D721Med (cell line): Measurements from ENCODE around the gene SPATA4.
A peak's percentile ranks its signal among the peaks of the same experiment; 100 is the strongest.

ENCODE experiments used
- DNase-seq: peaks from one replicate; pipeline ENCODE4 v3.0.0; 2011; ENCODE audit warnings: low spot score; ENCODE audit not compliant: insufficient read length
- FAIRE-seq: peaks from 2 replicates; lab custom pipeline; 2011; peaks lifted over from hg19 to GRCh38; lab: Jason Lieb, UNC
- TF ChIP-seq, protein P1 (sequence below): IDR thresholded peaks from 2 replicates; pipeline ENCODE4 v1.5.1; 2012; ENCODE audit warnings: mild to moderate bottlenecking, control low read depth; ENCODE audit not compliant: insufficient read depth; ENCODE audit errors: missing control alignments

Gene SPATA4

DNA sequence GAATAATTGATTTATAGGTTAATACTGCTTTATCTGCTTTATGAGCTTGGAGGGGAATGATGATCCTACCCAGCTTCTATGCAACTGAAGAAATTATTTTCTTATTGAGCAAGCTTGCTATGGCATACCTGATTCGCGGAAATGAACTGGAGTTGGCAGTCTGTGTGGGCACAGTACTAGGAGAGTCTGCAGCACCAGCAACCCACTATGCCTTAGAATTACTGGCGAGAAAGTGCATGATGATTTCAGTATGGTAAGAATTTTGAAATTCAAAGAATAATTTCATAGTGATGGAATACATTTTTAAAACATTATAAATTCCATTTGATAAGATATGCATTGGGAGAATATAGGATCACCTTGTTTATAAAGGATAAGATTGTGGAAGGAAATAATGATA lies 32.3 kb downstream of the SPATA4 start:
- TF ChIP-seq, protein P1, sequence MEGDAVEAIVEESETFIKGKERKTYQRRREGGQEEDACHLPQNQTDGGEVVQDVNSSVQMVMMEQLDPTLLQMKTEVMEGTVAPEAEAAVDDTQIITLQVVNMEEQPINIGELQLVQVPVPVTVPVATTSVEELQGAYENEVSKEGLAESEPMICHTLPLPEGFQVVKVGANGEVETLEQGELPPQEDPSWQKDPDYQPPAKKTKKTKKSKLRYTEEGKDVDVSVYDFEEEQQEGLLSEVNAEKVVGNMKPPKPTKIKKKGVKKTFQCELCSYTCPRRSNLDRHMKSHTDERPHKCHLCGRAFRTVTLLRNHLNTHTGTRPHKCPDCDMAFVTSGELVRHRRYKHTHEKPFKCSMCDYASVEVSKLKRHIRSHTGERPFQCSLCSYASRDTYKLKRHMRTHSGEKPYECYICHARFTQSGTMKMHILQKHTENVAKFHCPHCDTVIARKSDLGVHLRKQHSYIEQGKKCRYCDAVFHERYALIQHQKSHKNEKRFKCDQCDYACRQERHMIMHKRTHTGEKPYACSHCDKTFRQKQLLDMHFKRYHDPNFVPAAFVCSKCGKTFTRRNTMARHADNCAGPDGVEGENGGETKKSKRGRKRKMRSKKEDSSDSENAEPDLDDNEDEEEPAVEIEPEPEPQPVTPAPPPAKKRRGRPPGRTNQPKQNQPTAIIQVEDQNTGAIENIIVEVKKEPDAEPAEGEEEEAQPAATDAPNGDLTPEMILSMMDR, result no peak
- no peak for FAIRE-seq
- DNase-seq, result no peak

DNA sequence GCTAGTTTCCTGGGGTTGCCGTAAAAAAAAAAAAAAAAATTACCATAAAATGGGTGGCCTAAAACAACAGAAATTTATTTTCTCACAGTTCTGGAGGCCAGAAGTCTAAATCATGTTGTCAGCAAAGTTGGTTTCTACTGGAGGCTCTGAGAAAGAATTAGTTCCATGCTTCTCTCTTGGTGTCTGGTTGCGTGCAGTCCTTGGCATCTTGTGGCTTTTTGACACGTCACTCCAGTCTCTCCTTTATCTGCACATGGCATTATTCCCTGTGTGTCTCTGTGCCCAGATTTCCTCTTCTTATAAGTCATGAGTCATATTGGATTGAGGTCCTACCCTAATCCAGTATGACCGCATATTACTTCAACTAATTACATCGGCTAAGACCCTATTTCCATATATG lies 38.7 kb downstream of the SPATA4 start:
- no peak for FAIRE-seq
- TF ChIP-seq, protein P1, result no peak

DNA sequence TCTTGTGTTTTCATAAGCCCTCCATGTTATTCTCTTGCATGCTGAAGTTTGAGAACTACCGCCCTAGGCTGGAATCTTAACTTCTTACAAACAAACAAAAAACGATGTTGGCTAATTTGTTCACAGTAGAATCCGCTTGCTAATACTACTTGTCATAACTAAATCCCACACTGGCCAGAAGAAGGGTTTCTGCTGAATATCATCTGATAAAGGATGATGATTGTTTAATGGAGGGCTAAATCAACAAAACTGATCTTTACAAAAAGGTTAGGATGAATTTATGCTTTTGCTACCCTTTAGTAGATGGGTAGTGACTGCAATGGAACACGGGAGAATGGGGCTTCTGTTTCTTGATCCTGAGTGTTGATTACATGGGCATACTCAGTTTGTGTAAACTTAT lies 42.3 kb downstream of the SPATA4 start:
- FAIRE-seq (no peak), DNase-seq (no peak)
- TF ChIP-seq, protein P1, result no peak

More for the DNA sequence above, 38.7 kb downstream of the SPATA4 start:
- DNase-seq, result no peak

DNA sequence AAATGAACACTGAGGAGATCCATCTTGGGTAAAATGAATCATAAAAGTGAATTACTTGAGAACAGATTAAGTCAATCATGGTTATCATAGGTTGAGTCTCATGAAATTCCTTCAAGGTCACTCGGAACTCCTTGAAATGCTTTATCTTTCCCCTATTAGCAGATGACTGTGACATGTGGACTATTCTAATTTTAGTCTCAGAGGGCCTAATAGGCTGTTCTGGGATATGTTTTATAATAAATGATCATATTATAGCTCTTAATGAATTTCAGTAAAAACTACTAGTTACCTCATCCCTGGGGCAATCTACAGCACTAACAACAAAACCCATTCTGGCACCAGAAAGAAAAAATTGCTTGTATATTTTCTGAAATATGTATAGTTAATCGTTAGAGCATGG lies 44.7 kb downstream of the SPATA4 start:
- TF ChIP-seq, protein P1, result no peak
- DNase-seq (no peak), FAIRE-seq (no peak)

DNA sequence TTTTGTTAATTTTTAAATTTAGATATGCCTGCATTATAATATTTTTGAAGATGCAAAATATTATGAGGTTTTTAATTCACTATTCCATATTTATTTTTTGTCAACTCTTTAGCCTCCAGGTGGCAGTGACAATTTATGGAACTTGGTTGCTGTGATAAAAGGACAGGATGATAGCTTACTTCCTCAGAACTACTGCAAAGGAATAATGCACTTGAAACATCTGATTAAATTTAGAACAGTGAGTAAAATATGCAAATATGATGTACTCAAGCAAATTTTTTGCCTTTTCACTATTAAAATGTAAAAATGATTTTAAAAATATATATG lies 45.1 kb downstream of the SPATA4 start:
- DNase-seq (no peak), FAIRE-seq (no peak)
- TF ChIP-seq, protein P1, result peak; percentile 39

DNA sequence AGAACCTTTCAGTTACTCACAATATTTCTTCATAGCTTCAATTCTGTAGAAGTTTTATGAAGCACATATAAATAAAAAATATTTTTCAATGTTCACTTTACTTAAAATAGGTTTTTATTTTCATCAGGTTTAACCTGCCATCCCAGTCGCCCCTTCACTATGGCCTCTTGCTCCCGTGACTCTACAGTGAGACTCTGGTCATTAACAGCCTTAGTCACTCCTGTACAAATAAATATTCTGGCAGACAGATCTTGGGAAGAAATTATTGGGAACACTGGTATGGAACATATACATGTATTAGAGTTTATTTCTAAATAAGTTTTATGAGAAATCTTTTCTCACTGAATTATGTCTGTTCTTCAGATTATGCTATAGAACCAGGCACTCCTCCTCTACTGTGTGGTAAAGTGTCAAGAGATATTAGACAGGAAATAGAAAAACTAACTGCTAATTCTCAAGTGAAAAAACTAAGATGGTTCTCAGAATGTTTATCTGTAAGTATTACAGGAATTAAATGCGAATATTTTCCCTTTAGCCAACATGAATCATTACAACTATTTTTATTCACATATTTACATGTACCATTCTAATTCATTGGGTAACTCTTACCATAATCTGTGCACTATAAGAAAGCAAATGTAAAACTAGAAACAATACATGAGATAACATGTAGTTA lies 45.6 kb downstream of the SPATA4 start:
- TF ChIP-seq, protein P1, result no peak
- FAIRE-seq, result no peak
- DNase-seq, result no peak

DNA sequence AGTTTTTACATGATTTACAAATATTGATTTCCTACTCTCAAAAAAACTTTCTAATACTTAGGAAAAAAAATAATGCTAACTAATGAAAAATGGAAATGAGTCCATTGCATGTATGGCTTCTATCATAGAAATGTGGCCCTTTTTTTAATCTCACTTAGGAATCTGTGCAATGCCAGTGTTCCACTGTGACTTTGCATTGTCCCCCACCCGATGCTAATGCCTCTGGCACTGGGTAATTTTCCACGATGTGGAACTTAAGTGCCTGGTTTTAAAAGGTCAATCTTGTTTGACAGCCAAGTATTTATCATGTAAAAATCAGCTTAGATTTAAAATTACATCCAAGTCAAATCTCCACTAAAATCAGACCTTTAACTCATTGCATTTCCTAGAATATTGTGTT lies 53.1 kb downstream of the SPATA4 start:
- DNase-seq (no peak), FAIRE-seq (no peak)
- TF ChIP-seq, protein P1, result no peak
